Measurements from ENCODE around the gene RABGAP1L.

Gene RABGAP1L

DNA sequence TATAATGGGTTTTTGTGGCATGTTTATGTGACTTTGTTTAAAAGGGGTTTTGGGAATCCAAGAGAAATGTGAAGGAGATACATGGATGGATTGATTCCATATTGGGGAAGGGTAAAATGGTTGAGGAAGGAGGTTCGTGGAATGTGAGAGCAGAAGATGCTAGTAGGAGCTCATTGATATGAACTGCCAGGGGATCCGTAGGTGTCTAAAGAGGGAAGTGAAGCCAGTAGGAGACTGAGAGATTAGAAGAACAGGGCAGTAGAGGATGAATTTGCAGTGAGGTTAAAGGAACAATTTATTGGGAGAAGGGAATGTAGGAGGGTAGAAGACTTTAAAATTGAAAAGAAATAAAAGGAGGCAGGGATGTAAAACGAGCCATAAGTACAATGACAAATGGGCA is 541.0 kb downstream of the RABGAP1L start:
- H3K27ac ChIP-seq, result no peak overlapping the region
- H3K4me3 ChIP-seq (ENCODE audit: low read depth, low read length), result no peak overlapping the region
- no peaks in the 10 kb centered on the region for H3K36me3 ChIP-seq (replicated peaks)
- no peak for DNase-seq
- in situ Hi-C loops (cut with HindIII; ENCODE audit: low pct_ligation_motif_present, low sequenced_read_pairs), result no loop called here
- no peaks in the 10 kb centered on the region for H3K27me3 ChIP-seq (replicated peaks)
- TF ChIP-seq, protein P1, sequence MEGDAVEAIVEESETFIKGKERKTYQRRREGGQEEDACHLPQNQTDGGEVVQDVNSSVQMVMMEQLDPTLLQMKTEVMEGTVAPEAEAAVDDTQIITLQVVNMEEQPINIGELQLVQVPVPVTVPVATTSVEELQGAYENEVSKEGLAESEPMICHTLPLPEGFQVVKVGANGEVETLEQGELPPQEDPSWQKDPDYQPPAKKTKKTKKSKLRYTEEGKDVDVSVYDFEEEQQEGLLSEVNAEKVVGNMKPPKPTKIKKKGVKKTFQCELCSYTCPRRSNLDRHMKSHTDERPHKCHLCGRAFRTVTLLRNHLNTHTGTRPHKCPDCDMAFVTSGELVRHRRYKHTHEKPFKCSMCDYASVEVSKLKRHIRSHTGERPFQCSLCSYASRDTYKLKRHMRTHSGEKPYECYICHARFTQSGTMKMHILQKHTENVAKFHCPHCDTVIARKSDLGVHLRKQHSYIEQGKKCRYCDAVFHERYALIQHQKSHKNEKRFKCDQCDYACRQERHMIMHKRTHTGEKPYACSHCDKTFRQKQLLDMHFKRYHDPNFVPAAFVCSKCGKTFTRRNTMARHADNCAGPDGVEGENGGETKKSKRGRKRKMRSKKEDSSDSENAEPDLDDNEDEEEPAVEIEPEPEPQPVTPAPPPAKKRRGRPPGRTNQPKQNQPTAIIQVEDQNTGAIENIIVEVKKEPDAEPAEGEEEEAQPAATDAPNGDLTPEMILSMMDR (IDR thresholded peaks at IDR 0.05; ENCODE audit: low read depth, low read length, missing control alignments), result no peak

DNA sequence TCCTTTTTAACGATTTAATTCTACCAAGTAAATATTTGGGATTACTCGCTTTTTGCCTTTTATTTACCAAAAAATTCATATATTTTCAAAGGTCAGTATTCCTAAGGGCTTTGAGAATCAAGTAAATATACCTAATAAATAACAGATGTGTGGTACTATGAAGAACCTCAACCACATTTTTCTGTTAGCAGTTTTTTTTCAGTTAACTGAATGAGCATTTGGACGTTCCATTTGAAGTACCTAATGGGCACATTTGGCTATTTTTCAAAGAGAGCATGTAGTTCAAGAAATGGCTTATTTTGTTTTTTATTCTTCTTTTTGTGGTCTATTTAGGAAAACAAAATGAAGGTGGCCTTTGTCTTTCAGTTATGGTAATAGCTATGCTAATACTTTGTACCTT is 541.5 kb downstream of the RABGAP1L start:
- no peak overlapping the region for H3K4me3 ChIP-seq (ENCODE audit: low read depth, low read length)
- H3K27me3 ChIP-seq (replicated peaks), result no peaks in the 10 kb centered on the region
- H3K27ac ChIP-seq, result no peak overlapping the region
- DNase-seq, result no peak
- in situ Hi-C loops (cut with HindIII; ENCODE audit: low pct_ligation_motif_present, low sequenced_read_pairs), result no loop called here
- TF ChIP-seq, protein P1 (IDR thresholded peaks at IDR 0.05; ENCODE audit: low read depth, low read length, missing control alignments), result no peak
- H3K36me3 ChIP-seq (replicated peaks), result no peaks in the 10 kb centered on the region

DNA sequence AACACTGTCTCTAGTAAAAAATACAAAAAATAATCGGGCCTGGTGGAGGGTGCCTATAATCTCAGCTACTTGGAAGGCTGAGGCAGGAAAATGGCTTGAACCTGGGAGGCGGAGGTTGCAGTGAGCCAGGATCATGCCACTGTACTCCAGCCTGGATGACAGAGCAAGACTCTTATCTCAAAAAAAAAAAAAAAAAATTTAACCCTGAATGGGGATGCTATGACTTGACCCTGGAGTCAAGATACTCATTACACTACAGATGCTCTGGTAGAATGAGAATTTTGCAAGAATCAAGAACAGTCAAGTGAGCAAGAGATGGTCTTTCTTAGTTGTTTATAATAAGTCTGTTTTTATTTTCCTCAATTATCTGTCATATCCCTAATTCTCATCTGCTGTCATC is 542.2 kb downstream of the RABGAP1L start:
- H3K27ac ChIP-seq, result no peak overlapping the region
- TF ChIP-seq, protein P1 (IDR thresholded peaks at IDR 0.05; ENCODE audit: low read depth, low read length, missing control alignments), result no peak
- H3K36me3 ChIP-seq (replicated peaks), result no peaks in the 10 kb centered on the region
- no peak overlapping the region for H3K4me3 ChIP-seq (ENCODE audit: low read depth, low read length)
- no peak for DNase-seq
- in situ Hi-C loops (cut with HindIII; ENCODE audit: low pct_ligation_motif_present, low sequenced_read_pairs), result no loop called here
- H3K27me3 ChIP-seq (replicated peaks), result no peaks in the 10 kb centered on the region

DNA sequence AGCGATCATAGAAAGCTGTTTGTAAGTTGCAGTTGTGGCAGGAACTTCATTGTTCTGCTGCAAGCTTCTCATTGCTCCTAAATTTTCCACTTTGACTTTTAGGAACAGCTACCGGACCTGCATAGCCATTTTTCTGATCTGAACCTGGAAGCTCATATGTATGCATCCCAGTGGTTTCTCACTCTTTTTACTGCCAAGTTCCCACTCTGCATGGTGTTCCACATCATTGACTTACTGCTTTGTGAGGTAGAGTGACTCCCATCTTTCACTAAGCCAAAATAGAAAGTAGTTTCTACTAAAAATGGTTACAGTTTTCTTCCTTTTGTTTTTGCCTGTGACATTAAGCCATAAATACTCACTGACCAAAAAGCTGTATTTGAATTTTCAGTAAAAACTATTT is 542.7 kb downstream of the RABGAP1L start:
- Histone ChIP-seq H3K27me3 (replicated peaks) (no peaks in the 10 kb centered on the region), H3K36me3 (replicated peaks) (no peaks in the 10 kb centered on the region), H3K4me3 (ENCODE audit: low read depth, low read length) (no peak overlapping the region), H3K27ac (no peak overlapping the region)
- in situ Hi-C loops (cut with HindIII; ENCODE audit: low pct_ligation_motif_present, low sequenced_read_pairs), result no loop called here
- DNase-seq, result no peak
- TF ChIP-seq, protein P1 (IDR thresholded peaks at IDR 0.05; ENCODE audit: low read depth, low read length, missing control alignments), result no peak

DNA sequence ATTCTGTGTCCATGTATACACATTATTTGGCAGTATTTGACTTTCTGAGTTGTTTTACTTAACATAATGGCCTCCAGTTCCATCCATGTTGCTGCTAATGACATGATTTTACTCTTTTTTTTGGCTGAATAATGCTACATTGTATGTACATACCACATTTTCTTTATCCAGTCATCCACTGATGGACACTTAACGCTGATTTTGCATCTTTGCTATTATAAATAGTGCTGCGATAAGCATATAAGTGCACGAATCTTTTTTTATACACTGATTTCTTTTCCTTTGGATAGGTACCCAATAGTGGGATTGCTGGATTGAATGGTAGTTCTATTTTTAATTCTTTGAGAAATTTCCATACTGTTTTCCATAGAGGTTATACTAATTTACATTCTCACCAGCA is 544.0 kb downstream of the RABGAP1L start:
- TF ChIP-seq, protein P1 (IDR thresholded peaks at IDR 0.05; ENCODE audit: low read depth, low read length, missing control alignments), result no peak
- Histone ChIP-seq H3K27me3 (replicated peaks) (no peaks in the 10 kb centered on the region), H3K27ac (no peak overlapping the region), H3K4me3 (ENCODE audit: low read depth, low read length) (no peak overlapping the region), H3K36me3 (replicated peaks) (no peaks in the 10 kb centered on the region)
- no peak for DNase-seq
- in situ Hi-C loops (cut with HindIII; ENCODE audit: low pct_ligation_motif_present, low sequenced_read_pairs), result no loop called here

DNA sequence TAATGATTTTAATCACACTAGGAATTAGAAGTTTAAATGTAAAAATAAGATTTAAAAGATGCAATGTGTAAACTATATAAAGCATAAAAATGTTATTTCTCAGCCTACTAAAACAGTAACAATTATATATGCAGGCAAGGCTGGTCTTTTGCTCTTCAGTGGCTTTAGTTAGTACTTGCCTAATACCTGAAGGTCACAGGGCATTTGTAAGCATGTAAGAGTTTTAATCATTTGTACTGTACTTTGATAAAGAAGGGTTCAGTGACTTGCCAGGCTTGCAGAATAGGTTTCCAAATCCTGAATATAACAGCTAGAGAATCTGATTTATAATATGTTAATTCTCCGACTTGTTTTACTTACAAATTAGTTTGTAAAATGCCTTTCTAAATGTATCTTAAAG is 545.0 kb downstream of the RABGAP1L start:
- no peak for DNase-seq
- Histone ChIP-seq H3K27ac (no peak overlapping the region), H3K27me3 (replicated peaks) (no peaks in the 10 kb centered on the region), H3K4me3 (ENCODE audit: low read depth, low read length) (no peak overlapping the region), H3K36me3 (replicated peaks) (no peaks in the 10 kb centered on the region)
- in situ Hi-C loops (cut with HindIII; ENCODE audit: low pct_ligation_motif_present, low sequenced_read_pairs), result no loop called here
- TF ChIP-seq, protein P1 (IDR thresholded peaks at IDR 0.05; ENCODE audit: low read depth, low read length, missing control alignments), result no peak
